H1 (cell line): ENCODE measurements around the gene KIF13A. TPM values are rescaled to one million over a fixed set of nuclear protein-coding genes. Genes with fewer than 3 reads are reported as not detected.

ENCODE experiments used
- CTBP2 ChIP-seq: IDR thresholded peaks from 2 replicates; pipeline ENCODE4 v1.7.0; 2011; ENCODE audit warnings: borderline replicate concordance, mild to moderate bottlenecking, moderate library complexity, mixed read lengths, low read length; ENCODE audit not compliant: insufficient read depth, insufficient read length
- EZH2 ChIP-seq: fragments of 200-600 bp; sonication (generic); IDR thresholded peaks from 2 replicates; pipeline ENCODE4 v1.7.1; 2012; ENCODE audit warnings: low read depth, mild to moderate bottlenecking, moderate library complexity, low read length, inconsistent platforms; ENCODE audit not compliant: severe bottlenecking
- HDAC6 ChIP-seq: IDR thresholded peaks from one replicate; pipeline ENCODE4 v1.7.1; 2012; ENCODE audit warnings: low read depth, mild to moderate bottlenecking, inconsistent platforms, low read length, moderate library complexity
- JUND ChIP-seq: IDR thresholded peaks from 2 replicates; pipeline ENCODE4 v1.6.1; 2011; ENCODE audit warnings: mild to moderate bottlenecking, improper control_type of control experiment, low read length
- PHF8 ChIP-seq: fragments of 200-600 bp; sonication (generic); conservative IDR thresholded peaks from 2 replicates; pipeline ENCODE4 v1.7.1; 2012; ENCODE audit warnings: low read depth, mild to moderate bottlenecking, inconsistent platforms, low read length, moderate library complexity
- RAD21 ChIP-seq, 2 experiments: IDR thresholded peaks in 1 of 2; conservative IDR thresholded peaks in 1 of 2; 2 replicates each; pipeline ENCODE4 v1.6.1; 2011; ENCODE audit warnings: low read depth in 2 of 2, low read length in 2 of 2, improper control_type of control experiment in 1 of 2, inconsistent platforms in 1 of 2, mild to moderate bottlenecking in 1 of 2, moderate library complexity in 1 of 2
- SIRT6 ChIP-seq: IDR thresholded peaks from one replicate; pipeline ENCODE4 v1.7.1; 2012; ENCODE audit warnings: low read length, inconsistent platforms
- TAF7 ChIP-seq: optimal IDR thresholded peaks from 2 replicates; pipeline ENCODE3; 2011; ENCODE audit warnings: low read depth, mild to moderate bottlenecking, inconsistent platforms, low read length, moderate library complexity, borderline replicate concordance
- TCF12 ChIP-seq: IDR thresholded peaks from 2 replicates; pipeline ENCODE4 v1.6.1; 2011; ENCODE audit warnings: low read depth, mild to moderate bottlenecking, low read length
- polyA plus RNA-seq, 7 experiments: library from polyadenylated mRNA; depleted of rRNA in 3 of 7; stranded (reverse) in 5 of 7; unstranded in 2 of 7; fragments of >200 nt in 5 of 7; fragments of 200-250 nt in 2 of 7; gene quantifications; 1 replicate in 5 of 7; 2 replicates in 1 of 7; 4 replicates in 1 of 7; pipeline versions ENCODE4 v1.2.1 to v1.2.3, GENCODE V29; 2011 to 2013; ENCODE audit warnings: missing spikeins in 2 of 7, mixed read lengths in 2 of 7
- total RNA-seq: library from RNA; stranded (reverse); fragmentation: NEBNext Ultra II Directional; extraction: Animal tissue kit (Norgen Biotek cat#: 25700); gene quantifications from 2 replicates; pipeline ENCODE4 v1.2.1, GENCODE V29; 2021
- TF ChIP-seq, protein P1 (sequence below): IDR thresholded peaks from 2 replicates; pipeline ENCODE4 v1.6.1; 2011; ENCODE audit warnings: low read depth, mild to moderate bottlenecking, low read length; ENCODE audit not compliant: insufficient read depth

Gene KIF13A
- total and polyA plus RNA-seq, 2 of the 8 experiments (the other 6 are each of a cell fraction or from before 2014, with no cell fraction given): 14.7 to 40.8 TPM

DNA sequence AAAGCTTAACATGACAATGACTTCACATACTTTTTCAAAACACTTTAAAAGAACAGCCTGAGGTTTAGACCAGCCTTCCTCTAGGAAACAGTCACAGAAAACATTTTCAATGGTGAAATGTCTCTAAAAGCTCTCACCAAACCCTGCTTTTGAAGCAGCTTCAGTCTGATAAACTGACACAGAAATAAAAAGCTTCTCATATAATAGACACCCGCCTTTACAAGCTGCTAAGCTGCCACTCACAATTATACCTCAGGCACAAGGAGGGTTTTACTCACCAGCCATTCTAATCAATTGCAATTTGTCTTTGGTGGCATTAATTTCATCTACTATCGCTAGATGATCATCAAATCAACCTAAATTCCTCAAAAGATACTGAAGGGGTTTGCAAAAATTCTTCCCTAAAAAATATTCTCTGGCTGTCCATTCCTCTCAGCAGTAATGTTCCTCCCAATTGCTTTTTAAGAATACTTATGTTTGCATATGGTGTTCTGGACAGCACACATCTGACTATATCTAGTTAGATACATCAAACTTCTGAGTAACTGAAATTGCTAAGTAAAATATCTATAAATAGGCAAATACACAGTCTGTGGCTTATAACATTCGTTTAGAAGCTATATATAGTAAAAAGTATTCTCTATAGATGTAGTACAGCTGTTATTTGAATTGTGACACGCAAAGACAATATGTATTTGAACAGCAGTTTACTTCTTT lies 29.4 kb downstream of the KIF13A start (continued):
- no peak for TF ChIP-seq EZH2
- no peak for TF ChIP-seq PHF8
- no peak for TF ChIP-seq TCF12
- TF ChIP-seq RAD21 (IDR thresholded peaks at IDR 0.05 in 1 of 2, conservative IDR thresholded peaks at IDR 0.05 in 1 of 2; ENCODE audit: low read depth in 2 of 2, low read length in 2 of 2): no peak
- TF ChIP-seq, protein P1, sequence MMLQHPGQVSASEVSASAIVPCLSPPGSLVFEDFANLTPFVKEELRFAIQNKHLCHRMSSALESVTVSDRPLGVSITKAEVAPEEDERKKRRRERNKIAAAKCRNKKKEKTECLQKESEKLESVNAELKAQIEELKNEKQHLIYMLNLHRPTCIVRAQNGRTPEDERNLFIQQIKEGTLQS: no peak
- TF ChIP-seq TAF7: no peak
- no peak for TF ChIP-seq HDAC6
- TF ChIP-seq JUND: no peak
- TF ChIP-seq CTBP2: no peak
- no peak for TF ChIP-seq SIRT6
